ENCODE measurements around the gene TM7SF2.

DNA sequence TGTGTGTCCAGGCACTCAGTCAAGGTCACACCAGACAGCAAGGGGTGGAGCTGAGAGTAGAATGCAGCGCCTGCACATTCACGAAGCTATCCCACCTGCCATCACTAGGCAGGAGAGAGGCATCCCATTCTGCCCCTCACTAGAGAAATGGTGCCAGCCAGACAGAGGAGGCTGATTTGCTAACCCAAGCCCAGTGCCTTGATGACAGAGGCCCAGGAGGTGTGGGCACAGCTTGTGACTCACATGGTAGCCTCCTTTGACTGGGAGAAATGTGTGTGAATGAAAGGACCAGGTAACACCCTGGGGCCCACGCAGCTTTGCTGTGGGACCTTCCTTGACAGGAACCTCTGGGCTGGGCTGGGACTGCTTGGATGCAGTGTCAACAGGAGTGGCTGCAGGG is 48.1 kb upstream of the TM7SF2 start:
- TF ChIP-seq, protein P1, sequence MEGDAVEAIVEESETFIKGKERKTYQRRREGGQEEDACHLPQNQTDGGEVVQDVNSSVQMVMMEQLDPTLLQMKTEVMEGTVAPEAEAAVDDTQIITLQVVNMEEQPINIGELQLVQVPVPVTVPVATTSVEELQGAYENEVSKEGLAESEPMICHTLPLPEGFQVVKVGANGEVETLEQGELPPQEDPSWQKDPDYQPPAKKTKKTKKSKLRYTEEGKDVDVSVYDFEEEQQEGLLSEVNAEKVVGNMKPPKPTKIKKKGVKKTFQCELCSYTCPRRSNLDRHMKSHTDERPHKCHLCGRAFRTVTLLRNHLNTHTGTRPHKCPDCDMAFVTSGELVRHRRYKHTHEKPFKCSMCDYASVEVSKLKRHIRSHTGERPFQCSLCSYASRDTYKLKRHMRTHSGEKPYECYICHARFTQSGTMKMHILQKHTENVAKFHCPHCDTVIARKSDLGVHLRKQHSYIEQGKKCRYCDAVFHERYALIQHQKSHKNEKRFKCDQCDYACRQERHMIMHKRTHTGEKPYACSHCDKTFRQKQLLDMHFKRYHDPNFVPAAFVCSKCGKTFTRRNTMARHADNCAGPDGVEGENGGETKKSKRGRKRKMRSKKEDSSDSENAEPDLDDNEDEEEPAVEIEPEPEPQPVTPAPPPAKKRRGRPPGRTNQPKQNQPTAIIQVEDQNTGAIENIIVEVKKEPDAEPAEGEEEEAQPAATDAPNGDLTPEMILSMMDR (IDR thresholded peaks at IDR 0.05) = no peak
- TF ChIP-seq EZH2 (IDR thresholded peaks at IDR 0.05; ENCODE audit: borderline replicate concordance, insufficient read depth, low read depth, low read length, poor library complexity, severe bottlenecking) = no peak
